H9 (cell line): ENCODE data around the gene PRKCI. TPM values are rescaled to one million over a fixed set of nuclear protein-coding genes. Genes with fewer than 3 reads are reported as not detected.

Experiments
- DNase-seq: peaks from one replicate; pipeline ENCODE4 v3.0.0-alpha.2; 2017
- H2AFZ ChIP-seq: one replicate; pipeline ENCODE4 v1.6.1; 2013; ENCODE audit warnings: mild to moderate bottlenecking, low read length, control low read depth, moderate library complexity
- H2AK5ac ChIP-seq: 2 replicates; pipeline ENCODE4 v1.6.1; 2013; ENCODE audit warnings: low read length, control low read depth, mixed read lengths; ENCODE audit not compliant: insufficient read length
- H2BK120ac ChIP-seq: one replicate; pipeline ENCODE4 v1.6.1; 2013; ENCODE audit warnings: low read depth, mild to moderate bottlenecking, low read length, control low read depth, inconsistent platforms; ENCODE audit not compliant: poor library complexity, severe bottlenecking
- H2BK12ac ChIP-seq: 2 replicates; pipeline ENCODE4 v1.6.1; 2013; ENCODE audit warnings: low read length, control low read depth, mixed read lengths, low read depth; ENCODE audit not compliant: insufficient read length
- H2BK15ac ChIP-seq: 2 replicates; pipeline ENCODE4 v1.6.1; 2013; ENCODE audit warnings: low read depth, low read length, control low read depth
- H2BK20ac ChIP-seq: one replicate; pipeline ENCODE4 v1.6.1; 2013; ENCODE audit warnings: low read depth, mild to moderate bottlenecking, low read length, control low read depth, inconsistent platforms; ENCODE audit not compliant: poor library complexity, severe bottlenecking
- H2BK5ac ChIP-seq: 2 replicates; pipeline ENCODE4 v1.6.1; 2013; ENCODE audit warnings: low read length, control low read depth, mixed read lengths; ENCODE audit not compliant: insufficient read length
- H3K14ac ChIP-seq: 2 replicates; pipeline ENCODE4 v1.6.1; 2013; ENCODE audit warnings: low read length, control low read depth; ENCODE audit not compliant: insufficient read depth
- H3K18ac ChIP-seq: 2 replicates; pipeline ENCODE4 v1.6.1; 2013; ENCODE audit warnings: low read depth, mild to moderate bottlenecking, mixed read lengths, low read length, control low read depth; ENCODE audit not compliant: insufficient read length
- H3K23ac ChIP-seq: 2 replicates; pipeline ENCODE4 v1.6.1; 2013; ENCODE audit warnings: low read length, control low read depth, mixed read lengths, low read depth; ENCODE audit not compliant: insufficient read length
- H3K23me2 ChIP-seq: 2 replicates; pipeline ENCODE4 v1.6.1; 2013; ENCODE audit warnings: low read depth, mild to moderate bottlenecking, mixed read lengths, low read length, control low read depth; ENCODE audit not compliant: insufficient read length, poor library complexity, severe bottlenecking
- H3K27ac ChIP-seq: 2 replicates; pipeline ENCODE4 v1.5.1; 2013; ENCODE audit warnings: low read length, control low read depth, mixed read lengths, low read depth; ENCODE audit not compliant: insufficient read length
- H3K27me3 ChIP-seq: 2 replicates; pipeline ENCODE4 v1.6.1; 2013; ENCODE audit warnings: low read length, control low read depth, inconsistent platforms; ENCODE audit not compliant: insufficient read depth
- H3K4ac ChIP-seq: 2 replicates; pipeline ENCODE4 v1.6.1; 2013; ENCODE audit warnings: low read depth, mild to moderate bottlenecking, control low read depth, inconsistent platforms, low read length, moderate library complexity
- H3K4me1 ChIP-seq: 2 replicates; pipeline ENCODE4 v1.6.1; 2013; ENCODE audit warnings: low read length, control low read depth, inconsistent platforms; ENCODE audit not compliant: insufficient read depth
- H3K4me2 ChIP-seq: 2 replicates; pipeline ENCODE4 v1.6.1; 2013; ENCODE audit warnings: low read length, control low read depth, mixed read lengths; ENCODE audit not compliant: insufficient read length, insufficient read depth
- H3K56ac ChIP-seq: 2 replicates; pipeline ENCODE4 v1.6.1; 2013; ENCODE audit warnings: low read depth, mild to moderate bottlenecking, mixed read lengths, low read length, control low read depth; ENCODE audit not compliant: insufficient read length
- H3K79me1 ChIP-seq: 2 replicates; pipeline ENCODE4 v1.6.1; 2013; ENCODE audit warnings: low read depth, mild to moderate bottlenecking, moderate library complexity, low read length, control low read depth, inconsistent platforms; ENCODE audit not compliant: insufficient read depth, poor library complexity, severe bottlenecking
- H3K79me2 ChIP-seq: 2 replicates; pipeline ENCODE4 v1.6.1; 2013; ENCODE audit warnings: low read length, control low read depth, inconsistent platforms; ENCODE audit not compliant: insufficient read depth
- H3K9ac ChIP-seq: 2 replicates; pipeline ENCODE4 v1.6.1; 2013; ENCODE audit warnings: low read length, control low read depth, mixed read lengths; ENCODE audit not compliant: insufficient read length; ENCODE audit errors: extremely low read depth
- H3K9me3 ChIP-seq: one replicate; pipeline ENCODE4 v1.6.1; 2013; ENCODE audit warnings: low read depth, low read length, inconsistent platforms; ENCODE audit not compliant: control insufficient read depth
- H3T11ph ChIP-seq: one replicate; pipeline ENCODE4 v1.6.1; 2013; ENCODE audit warnings: mild to moderate bottlenecking, low read length, control low read depth, inconsistent platforms
- H4K20me1 ChIP-seq: one replicate; pipeline ENCODE4 v1.6.1; 2013; ENCODE audit not compliant: control insufficient read depth, insufficient read length, insufficient read depth
- H4K5ac ChIP-seq: 2 replicates; pipeline ENCODE4 v1.6.1; 2013; ENCODE audit warnings: low read depth, mild to moderate bottlenecking, mixed read lengths, low read length, control low read depth; ENCODE audit not compliant: insufficient read length
- H4K8ac ChIP-seq: replicated peaks from 2 replicates; pipeline ENCODE4 v1.6.1; 2013; ENCODE audit warnings: low read length, control low read depth, mixed read lengths, low read depth; ENCODE audit not compliant: insufficient read length
- H4K91ac ChIP-seq: 2 replicates; pipeline ENCODE4 v1.6.1; 2013; ENCODE audit warnings: low read depth, mild to moderate bottlenecking, moderate library complexity, mixed read lengths, low read length, control low read depth; ENCODE audit not compliant: insufficient read length
- H3K27ac Mint-ChIP-seq, 3 experiments: 2 replicates in 2 of 3; 3 replicates in 1 of 3; pipeline ENCODE4 v1.8.0; 2020 to 2021; ENCODE audit warnings: mixed read lengths in 3 of 3, mild to moderate bottlenecking in 1 of 3, moderate library complexity in 1 of 3
- H3K27me3 Mint-ChIP-seq: 2 replicates; pipeline ENCODE4 v1.8.0; 2021; ENCODE audit warnings: low read depth, mild to moderate bottlenecking, moderate library complexity, mixed read lengths
- H3K36me3 Mint-ChIP-seq, 3 experiments: 2 replicates in 2 of 3; 3 replicates in 1 of 3; pipeline ENCODE4 v1.8.0; 2020 to 2021; ENCODE audit warnings: low read depth in 3 of 3, mixed read lengths in 3 of 3; ENCODE audit not compliant: insufficient read depth in 1 of 3
- H3K4me1 Mint-ChIP-seq, 2 experiments: 2 replicates each; pipeline ENCODE4 v1.8.0; 2020; ENCODE audit warnings: mixed read lengths in 2 of 2
- H3K4me3 Mint-ChIP-seq, 2 experiments: 2 replicates in 1 of 2; 3 replicates in 1 of 2; pipeline ENCODE4 v1.8.0; 2020 to 2021; ENCODE audit warnings: mild to moderate bottlenecking in 2 of 2, mixed read lengths in 2 of 2, moderate library complexity in 1 of 2
- H3K9me3 Mint-ChIP-seq, 2 experiments: 2 replicates in 1 of 2; 3 replicates in 1 of 2; pipeline ENCODE4 v1.8.0; 2020; ENCODE audit warnings: mild to moderate bottlenecking in 2 of 2, mixed read lengths in 2 of 2, moderate library complexity in 1 of 2
- CTCF ChIP-seq: fragments of 200-600 bp; sonication (generic); conservative IDR thresholded peaks from 3 replicates; pipeline ENCODE4 v1.8.0; 2021; ENCODE audit warnings: antibody characterized with exemption, mild to moderate bottlenecking
- WGBS: extraction: QIAGEN DNeasy Blood & Tissue Kit; methylation state at CpG from one replicate; pipeline ENCODE4 v1.1.7; 2013; ENCODE audit warnings: missing lambda C conversion rate, low lambda C conversion rate, mixed read lengths; ENCODE audit not compliant: insufficient read length; ENCODE audit errors: extremely low coverage; 5-methylcytosine and 5-hydroxymethylcytosine counted together
- long read RNA-seq: library from polyadenylated mRNA; unstranded; transcript quantifications from one replicate; pipeline ENCODE4 v2.0.0, GENCODE V29; 2020
- total RNA-seq: library from RNA; stranded (reverse); gene quantifications from 2 replicates; pipeline ENCODE4 v1.2.1, GENCODE V29; 2021

PRKCI gene
- total RNA-seq: 57.7 and 71.1 TPM in 2 replicates
- long read RNA-seq, full-length matches to known transcripts: 140 of 188 reads
- long read RNA-seq, partial matches to known transcripts: 29 of 188 reads
- long read RNA-seq, other reads (novel, unspliced or antisense): 19 of 188 reads

GRCh38 chr3:170221924-170222646 lies at the start of gene PRKCI:
Gene PRKCI, plus strand, starts transcription at chr3:170222424. Its CDS starts 246 bp downstream, at chr3:170222670.
- no peaks in the 10 kb centered on the region for H3K27me3 Mint-ChIP-seq
- Histone ChIP-seq H3K79me1 (no peaks in the 10 kb centered on the region), H2BK5ac (peak within 1 kb of the TSS; percentile 67), H4K8ac (no peak within 1 kb of the TSS), H3K4ac (no peak within 1 kb of the TSS), H3K79me2 (peaks cover 17% of the 10 kb centered on the region; the same call in 1 of the 2 replicates), H3T11ph (peak within 1 kb of the TSS; percentile 10), H3K9me3 (no peaks in the 10 kb centered on the region), H3K27me3 (no peaks in the 10 kb centered on the region), H4K91ac (no peak within 1 kb of the TSS), H3K23ac (no peak within 1 kb of the TSS), H3K27ac (peak within 1 kb of the TSS; percentile 77), H2AK5ac (no peak within 1 kb of the TSS), H2BK12ac (no peak within 1 kb of the TSS), H3K4me1 (peaks cover under 1% of the 10 kb centered on the region; the same call in 1 of the 2 replicates), H2BK15ac (no peak within 1 kb of the TSS), H3K4me2 (peak within 1 kb of the TSS; percentile 99), H4K5ac (peak within 1 kb of the TSS; percentile 16), H3K56ac (peak within 1 kb of the TSS; percentile 14), H2BK120ac (no peak within 1 kb of the TSS), H2BK20ac (no peak within 1 kb of the TSS), H2AFZ (peak within 1 kb of the TSS; percentile 24), H3K23me2 (peaks cover 6% of the 10 kb centered on the region), H4K20me1 (no peaks in the 10 kb centered on the region), H3K14ac (peak within 1 kb of the TSS; percentile 94), H3K18ac (peak within 1 kb of the TSS; percentile 97), H3K9ac (peak within 1 kb of the TSS; percentile 96)
- H3K27ac Mint-ChIP-seq: peak within 1 kb of the TSS; percentile 100
- peak; percentile 97 for DNase-seq
- peaks cover 0 to 5% of the 10 kb centered on the region in 2 experiments; a peak in 4 of 5 replicates for H3K9me3 Mint-ChIP-seq
- H3K4me1 Mint-ChIP-seq: peaks cover 26 to 32% of the 10 kb centered on the region in 2 experiments
- H3K4me3 Mint-ChIP-seq: peak within 1 kb of the TSS; percentile 87 to 95
- no CpG with 5 or more reads among the region's 60 CpGs for WGBS
- TF ChIP-seq CTCF: no peak
- H3K36me3 Mint-ChIP-seq: peaks cover 0 to 6% (median 2%) of the 10 kb centered on the region in 3 experiments; a peak in 4 of 7 replicates
